Stimulated activated CD8-positive, alpha-beta memory T cell treated with anti-CD3 and anti-CD28 coated beads, Interleukin-15, amount 100 ng/mL, for 4 hours (primary cell): ENCODE data around the gene PTGER3.

Source experiments
- DNase-seq, 2 donors: peaks; one replicate each; pipeline ENCODE4 v3.0.0-alpha.2; 2020; ENCODE audit warnings: low read depth in 2 of 2

The PTGER3 gene

GRCh38 chr1:71049951-71050598, 2.5 kb upstream of the PTGER3 start:
- no peak for DNase-seq

- DNase-seq = no peak
These were observed 553 bp downstream of the PTGER3 start for GRCh38 chr1:71046891-71047634.

GRCh38 chr1:71045463-71046028, 2.1 kb downstream of the PTGER3 start:
- DNase-seq = no peak

GRCh38 chr1:71044833-71045232, 2.8 kb downstream of the PTGER3 start:
- no peak for DNase-seq

- no peak for DNase-seq
These were observed 4.6 kb downstream of the PTGER3 start for GRCh38 chr1:71043065-71043464.

GRCh38 chr1:71041806-71042205, 5.8 kb downstream of the PTGER3 start:
- DNase-seq = no peak

- no peak for DNase-seq
These were observed 7.9 kb downstream of the PTGER3 start for GRCh38 chr1:71039661-71040262.

GRCh38 chr1:71038942-71039341, 8.7 kb downstream of the PTGER3 start:
- DNase-seq = no peak

GRCh38 chr1:71037829-71038620, 9.6 kb downstream of the PTGER3 start:
- no peak for DNase-seq

GRCh38 chr1:71037066-71037465, 10.6 kb downstream of the PTGER3 start:
- DNase-seq = no peak

GRCh38 chr1:71033136-71033535, 14.5 kb downstream of the PTGER3 start:
- DNase-seq = no peak

GRCh38 chr1:71031426-71031825, 16.2 kb downstream of the PTGER3 start:
- DNase-seq = no peak

- DNase-seq = no peak
These were observed 17.6 kb downstream of the PTGER3 start for GRCh38 chr1:71030026-71030425.

- no peak for DNase-seq
These were observed 18.6 kb downstream of the PTGER3 start for GRCh38 chr1:71028981-71029380.

GRCh38 chr1:71027991-71028390, 19.6 kb downstream of the PTGER3 start:
- DNase-seq = no peak

- DNase-seq = no peak
These were observed 21.5 kb downstream of the PTGER3 start for GRCh38 chr1:71026093-71026492.

- DNase-seq = no peak
These were observed 24.1 kb downstream of the PTGER3 start for GRCh38 chr1:71023515-71023914.

GRCh38 chr1:71019233-71019969, 28.2 kb downstream of the PTGER3 start:
- no peak for DNase-seq

- no peak for DNase-seq
These were observed 28.8 kb downstream of the PTGER3 start for GRCh38 chr1:71018791-71019190.

GRCh38 chr1:71015745-71016144, 31.9 kb downstream of the PTGER3 start:
- no peak for DNase-seq

- no peak for DNase-seq
These were observed 33.4 kb downstream of the PTGER3 start for GRCh38 chr1:71014178-71014579.
